ENCODE data around the gene ADCY2.

DNA sequence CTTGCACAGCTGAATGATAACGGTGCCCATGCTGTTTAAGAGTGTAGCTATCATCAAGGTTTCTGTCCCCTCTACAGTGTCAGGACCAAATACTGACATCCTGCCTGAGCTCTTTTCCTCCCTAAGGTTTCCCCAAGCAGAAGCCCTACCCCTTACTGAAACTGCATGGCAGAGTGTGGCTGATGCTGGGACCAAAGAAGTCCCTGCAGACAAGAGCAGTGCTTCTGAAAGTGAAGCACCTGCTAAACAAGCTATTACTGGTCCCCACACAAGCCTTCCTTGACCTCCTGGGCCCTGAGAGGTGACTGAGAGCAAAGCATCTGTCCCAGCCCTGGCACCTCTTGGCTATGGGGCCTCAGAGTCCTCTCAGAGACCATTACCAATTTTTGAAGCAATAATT is 398.9 kb downstream of the ADCY2 start:
- TF ChIP-seq CTCF (IDR thresholded peaks at IDR 0.05): no peak
- TF ChIP-seq POLR2A (IDR thresholded peaks at IDR 0.05): no peak

All from esophagus squamous epithelium (tissue), 4 donors.